ENCODE measurements around the gene SIGLEC8.
A peak's percentile ranks its signal among the peaks of the same experiment; 100 is the strongest.
"Not testable (repeated sequence)": the region's sequence is repeated elsewhere in the genome, so short reads cannot be mapped to it uniquely, and the experiment has no call there.

The SIGLEC8 gene

DNA sequence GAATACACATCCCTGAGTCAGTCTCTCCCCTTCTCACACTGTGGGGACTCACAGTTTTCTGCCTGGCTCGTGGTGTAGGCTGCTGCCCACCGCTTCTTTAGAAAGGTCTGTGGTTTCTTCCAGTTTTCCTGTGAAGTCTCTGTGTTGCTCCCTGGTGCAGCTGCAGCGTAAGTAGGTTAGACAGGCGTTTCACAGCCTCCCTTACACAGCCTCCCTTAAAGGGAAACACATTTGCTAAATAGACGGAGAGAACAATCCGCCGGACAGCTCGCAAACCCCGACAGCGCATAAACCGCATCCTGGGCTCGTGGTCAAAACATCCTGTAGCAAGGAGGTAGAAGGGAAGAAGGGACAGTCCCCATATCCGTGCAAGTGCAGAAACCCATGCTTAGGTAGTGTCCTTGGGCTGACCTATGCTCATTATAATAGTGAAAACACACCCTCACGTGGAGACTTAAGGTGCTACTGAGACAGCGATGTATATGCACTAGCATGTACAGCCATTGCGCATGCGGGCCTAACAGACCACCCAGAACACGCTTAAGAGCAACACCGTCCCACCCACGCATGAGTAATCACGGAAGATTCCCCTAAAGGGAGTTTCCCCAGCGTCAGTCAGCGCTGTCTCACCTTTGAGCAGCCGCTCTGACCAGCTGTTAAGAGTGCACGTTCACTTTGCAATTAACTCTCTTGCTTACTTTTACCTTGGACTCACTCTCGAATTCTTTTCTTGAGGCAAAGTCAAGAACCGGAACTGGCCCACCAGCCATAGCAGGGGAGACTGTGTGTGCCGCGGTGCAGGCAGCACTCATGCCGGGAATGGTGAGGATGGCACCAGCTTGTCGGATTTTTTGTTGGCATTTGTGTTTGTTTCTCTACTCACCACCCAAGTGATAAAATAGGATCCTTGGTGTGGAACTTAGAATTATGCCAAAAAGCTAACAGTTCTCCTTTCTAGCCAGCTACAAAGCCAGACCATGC lies 16.6 kb downstream of the SIGLEC8 start:
- DNase-seq = peak; percentile 73

DNA sequence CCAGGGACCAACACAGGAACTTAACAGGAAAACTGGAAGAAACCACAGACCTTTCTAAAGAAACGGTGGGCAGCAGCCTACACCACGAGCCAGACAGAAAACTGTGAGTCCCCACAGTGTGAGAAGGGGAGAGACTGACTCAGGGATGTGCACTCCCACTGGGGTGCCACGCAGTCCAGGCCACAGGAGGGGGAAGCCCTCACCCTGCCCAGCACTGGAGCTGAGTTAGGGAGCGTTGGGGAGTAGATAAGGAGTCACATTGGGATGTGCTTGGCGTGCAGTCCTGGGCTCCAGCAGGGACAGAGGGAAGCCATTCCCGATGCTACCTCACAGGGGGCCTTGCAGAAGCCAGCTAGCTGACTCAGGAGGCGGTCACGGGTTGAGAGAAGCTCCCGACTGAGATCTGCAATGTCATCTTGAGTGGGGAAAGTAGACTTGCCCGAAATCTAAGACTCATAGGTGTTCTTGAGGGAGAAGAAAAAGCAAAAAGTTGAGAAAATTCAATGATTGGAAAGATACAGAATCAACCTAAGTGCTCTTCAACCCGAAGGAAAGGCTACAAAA lies 17.3 kb downstream of the SIGLEC8 start:
- DNase-seq = peak; percentile 17

DNA sequence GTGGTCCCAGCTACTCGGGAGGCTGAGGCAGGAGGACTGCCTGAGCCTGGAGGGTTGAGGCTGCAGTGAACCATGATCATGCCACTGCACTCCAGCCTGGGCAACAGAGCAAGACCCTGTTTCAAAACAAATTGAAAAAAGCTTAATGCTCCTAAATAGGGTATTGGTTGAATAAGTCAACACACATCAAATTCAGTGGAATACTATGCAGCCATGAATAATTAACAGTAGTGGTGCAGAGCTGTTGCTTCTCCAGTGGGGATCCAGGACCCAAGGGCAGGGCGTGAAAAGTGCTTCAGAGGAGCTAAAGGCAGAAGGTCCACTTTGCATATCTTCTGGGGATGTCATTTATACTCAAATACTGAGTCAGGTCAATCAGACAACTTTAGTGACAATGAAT lies 18.2 kb downstream of the SIGLEC8 start:
- DNase-seq = no peak

DNA sequence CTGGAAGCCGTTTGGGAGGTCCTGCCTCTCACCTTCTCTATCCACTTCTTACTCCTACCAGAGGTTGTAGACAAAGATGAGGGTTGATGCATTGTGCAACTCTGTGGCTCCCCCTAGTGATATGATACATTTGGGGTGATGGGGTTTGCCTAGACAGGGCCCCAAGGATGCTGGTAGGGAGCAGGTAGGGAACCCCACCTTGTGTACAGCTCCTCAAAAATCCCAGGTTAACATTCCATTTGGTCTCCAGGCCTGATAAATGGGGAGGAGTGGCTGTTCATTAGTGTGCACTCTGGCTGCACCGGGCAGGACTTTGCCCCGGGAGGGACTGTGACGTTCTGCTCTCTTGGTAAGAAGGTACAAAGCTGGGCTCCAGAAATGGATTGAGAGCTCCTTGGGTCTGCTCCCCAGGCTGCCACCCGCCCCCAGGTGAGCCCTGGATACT lies 19.2 kb downstream of the SIGLEC8 start:
- no peak for DNase-seq

DNA sequence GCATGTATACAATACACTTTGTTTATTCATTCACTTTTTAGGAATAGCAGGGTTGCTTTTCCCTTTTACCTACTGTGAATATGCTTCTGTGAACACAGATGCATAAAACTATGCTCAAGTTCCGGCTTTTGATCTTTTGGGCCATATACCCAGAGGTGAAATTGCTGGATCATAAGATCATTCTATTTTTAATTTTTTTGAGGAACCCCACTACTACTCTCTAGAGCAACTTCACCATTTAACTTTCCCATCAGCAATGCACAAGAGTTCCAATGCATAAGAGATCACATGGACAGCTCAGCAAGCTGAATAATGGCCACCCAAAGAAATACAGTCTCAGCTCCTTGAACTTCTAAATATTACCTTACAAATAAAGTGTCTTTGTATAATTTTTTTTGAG lies 23.8 kb downstream of the SIGLEC8 start:
- no peak for DNase-seq

DNA sequence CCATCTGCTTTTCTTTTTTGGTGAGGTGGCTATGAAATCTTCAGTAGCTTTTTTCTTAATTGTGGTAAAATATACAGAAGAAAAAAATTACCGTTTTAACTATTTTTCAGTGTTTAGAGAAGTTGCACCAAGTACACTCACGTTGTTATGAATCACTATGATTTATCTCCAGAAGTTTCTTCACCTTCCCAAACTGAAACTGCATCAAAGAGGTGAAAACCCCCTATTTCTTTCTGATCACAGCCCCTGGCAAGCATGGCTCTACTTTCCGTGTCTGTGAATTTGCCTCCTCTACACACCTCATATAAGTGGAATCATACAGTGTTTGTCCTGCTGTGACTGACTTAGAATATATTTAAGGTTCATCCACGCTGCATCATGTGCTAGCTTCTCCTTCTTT lies 25.2 kb downstream of the SIGLEC8 start:
- no peak for DNase-seq

DNA sequence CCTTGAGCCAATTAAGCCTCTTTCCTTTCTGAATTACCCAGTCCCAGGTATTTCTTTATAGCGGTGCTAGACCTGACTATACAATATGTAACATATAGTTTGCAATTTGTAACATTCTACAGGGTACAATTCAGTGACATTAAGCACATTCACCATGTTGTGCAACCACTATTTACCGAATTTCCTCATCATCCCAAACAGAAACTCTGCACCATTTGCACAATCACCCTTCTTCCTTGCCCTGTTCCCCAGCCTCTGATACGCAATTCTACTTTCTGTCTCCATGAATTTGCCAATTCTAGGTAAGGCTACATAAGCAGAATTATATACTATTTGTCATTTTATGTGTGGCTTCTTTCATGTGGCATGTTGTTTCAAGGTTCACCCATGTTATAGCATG lies 27.1 kb downstream of the SIGLEC8 start:
- peak; percentile 23 for DNase-seq

DNA sequence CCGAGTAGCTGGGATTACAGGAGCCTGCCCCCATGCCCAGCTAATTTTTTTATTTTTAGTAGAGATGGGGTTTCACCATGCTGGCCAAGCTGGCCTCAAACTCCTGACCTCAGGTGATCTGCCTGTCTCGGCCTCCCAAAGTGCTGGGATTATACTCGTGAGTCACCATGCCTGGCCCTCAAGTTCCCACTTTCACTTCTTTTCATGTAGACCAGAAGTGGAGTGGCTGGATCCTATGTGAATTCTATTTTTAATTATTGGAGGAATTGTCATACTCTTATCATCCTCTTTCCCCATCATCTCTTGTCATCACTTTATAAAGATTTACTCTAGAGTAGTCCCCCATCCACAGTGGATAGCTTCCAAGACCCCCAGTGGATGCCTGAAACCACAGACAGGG lies 28.0 kb downstream of the SIGLEC8 start:
- no peak for DNase-seq

DNA sequence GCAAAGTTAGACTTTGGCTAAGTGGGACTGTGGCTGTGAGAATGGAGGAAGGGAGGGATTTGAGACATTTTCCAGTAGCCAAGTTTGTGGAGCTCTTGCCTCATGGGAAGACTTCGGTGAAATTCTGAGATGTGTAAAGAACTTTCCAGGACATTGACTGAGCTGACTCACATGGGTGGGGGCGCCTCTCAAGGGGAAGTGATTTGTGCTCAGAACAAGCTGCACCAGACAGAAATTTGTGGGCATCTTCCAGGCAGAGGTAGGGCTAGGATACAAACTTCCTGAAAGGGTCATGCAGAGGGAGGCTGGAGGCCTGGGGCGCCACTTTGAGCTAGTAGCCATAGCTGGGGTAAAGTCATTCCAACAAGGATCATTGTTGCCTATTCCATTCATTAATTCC lies 31.1 kb downstream of the SIGLEC8 start:
- no peak for DNase-seq

DNA sequence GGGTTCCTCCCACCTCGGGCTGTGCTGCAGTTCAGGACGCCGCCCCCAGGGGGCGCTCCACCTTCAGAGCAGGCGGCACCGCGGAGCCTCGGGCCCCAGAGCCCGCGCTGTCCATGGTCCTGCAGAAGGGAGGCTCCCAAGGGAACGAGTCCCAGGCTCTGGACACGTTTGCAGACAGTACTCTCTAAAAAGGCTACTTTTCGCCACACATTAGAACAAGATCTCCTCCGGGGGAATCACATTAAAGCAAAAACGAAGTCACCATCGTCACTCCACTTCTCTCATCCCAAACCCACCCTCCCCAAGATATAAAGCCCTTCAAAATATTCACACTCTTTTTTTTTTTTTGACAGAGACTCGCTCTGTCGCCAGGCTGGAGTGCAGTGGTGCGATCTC lies 36.2 kb downstream of the SIGLEC8 start:
- no peak for DNase-seq

DNA sequence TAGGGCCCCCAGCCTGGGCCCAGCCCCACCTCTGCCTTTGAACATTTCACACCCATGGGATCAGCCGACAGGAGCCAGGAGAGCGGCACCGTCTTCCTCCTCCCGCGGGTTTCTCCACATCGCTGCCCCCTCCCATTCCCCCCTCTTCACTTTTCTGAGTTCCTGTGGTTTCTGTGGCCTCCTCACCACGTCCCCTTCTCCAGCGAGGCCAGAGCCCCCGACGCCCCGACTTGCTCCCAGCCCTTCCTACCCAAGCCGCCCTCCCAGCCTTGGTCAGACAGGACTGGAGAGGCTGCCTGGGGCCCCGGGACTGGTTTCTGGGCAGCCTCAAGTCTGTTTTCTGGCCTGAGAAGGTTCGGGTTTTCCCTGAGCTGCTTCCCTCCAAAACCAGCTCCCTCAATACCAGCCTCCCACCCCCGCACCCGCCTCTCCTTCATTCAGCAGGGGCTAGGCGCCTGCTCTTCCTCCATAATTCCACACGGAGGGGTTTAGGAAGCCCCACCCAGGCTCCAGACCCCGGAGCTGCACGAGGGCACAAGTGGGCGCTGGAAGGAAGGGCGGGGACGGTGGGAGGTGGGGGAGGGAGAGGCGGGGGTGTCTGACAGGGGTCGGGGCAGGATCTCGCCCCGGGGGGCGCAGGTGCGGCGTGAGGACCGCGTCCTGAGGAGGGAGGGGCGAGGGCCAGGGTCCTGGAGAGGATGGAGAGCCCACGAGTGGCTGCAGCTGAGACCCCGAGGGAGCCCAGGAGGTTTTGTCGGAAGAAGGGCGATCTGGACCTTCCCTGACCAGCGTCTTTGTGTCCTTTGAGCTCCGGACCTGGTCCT lies 36.8 kb downstream of the SIGLEC8 start:
- DNase-seq = no peak

DNA sequence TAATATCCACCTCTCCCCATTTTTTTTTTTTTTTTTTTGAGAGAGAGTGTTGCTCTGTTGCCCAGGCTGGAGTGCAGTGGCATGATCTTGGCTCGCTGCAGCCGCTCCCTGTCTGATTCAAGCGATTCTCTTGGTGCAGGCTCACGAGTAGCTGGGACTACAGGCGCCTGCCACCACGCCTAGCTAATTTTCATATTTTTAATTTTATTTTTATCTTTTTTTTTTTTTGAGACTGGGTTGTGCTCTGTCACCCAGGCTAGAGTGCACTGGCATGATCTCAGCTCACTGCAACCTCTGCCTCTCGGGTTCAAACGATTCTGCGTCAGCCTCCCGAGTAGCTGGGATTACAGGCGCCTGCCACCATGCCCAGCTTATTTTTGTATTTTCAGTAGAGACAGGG lies 37.7 kb downstream of the SIGLEC8 start:
- not testable (repeated sequence) for DNase-seq

DNA sequence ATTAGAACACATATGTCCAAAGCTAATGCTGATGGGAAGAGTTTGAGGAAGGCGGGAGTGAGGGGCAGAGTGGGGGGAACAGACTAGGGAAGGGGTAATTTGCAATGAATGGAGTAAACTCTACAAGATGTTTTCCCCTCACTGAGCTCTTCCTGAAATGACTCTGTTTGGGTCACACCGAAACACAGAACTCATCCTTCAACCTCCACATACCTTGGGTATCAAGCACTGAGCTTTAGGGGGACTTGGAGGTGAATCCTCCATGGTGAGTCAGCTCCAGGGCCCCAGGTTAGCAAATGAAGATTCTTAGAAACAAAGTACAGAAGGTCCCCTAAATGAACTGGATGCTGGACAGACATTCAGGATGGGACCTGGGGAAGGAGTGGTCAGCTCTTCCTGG lies 39.5 kb downstream of the SIGLEC8 start:
- DNase-seq = no peak

DNA sequence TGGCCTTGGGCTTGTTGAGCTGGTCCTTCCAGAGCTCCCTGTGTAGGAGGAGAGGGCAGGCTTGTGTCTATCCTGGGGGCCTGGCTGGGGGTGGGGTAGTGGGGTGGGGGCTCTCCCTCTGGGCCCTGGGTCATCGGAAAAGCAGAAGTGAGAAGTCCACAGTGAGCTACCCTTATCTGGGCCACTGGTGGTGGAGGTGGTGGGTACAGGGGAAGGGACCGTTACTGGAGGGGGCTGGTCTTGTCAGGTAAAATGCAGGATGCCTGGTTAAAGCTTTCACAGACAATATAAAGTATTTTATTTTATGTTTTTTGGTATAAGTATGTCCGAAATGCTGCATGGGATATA lies 40.5 kb downstream of the SIGLEC8 start:
- DNase-seq = no peak

DNA sequence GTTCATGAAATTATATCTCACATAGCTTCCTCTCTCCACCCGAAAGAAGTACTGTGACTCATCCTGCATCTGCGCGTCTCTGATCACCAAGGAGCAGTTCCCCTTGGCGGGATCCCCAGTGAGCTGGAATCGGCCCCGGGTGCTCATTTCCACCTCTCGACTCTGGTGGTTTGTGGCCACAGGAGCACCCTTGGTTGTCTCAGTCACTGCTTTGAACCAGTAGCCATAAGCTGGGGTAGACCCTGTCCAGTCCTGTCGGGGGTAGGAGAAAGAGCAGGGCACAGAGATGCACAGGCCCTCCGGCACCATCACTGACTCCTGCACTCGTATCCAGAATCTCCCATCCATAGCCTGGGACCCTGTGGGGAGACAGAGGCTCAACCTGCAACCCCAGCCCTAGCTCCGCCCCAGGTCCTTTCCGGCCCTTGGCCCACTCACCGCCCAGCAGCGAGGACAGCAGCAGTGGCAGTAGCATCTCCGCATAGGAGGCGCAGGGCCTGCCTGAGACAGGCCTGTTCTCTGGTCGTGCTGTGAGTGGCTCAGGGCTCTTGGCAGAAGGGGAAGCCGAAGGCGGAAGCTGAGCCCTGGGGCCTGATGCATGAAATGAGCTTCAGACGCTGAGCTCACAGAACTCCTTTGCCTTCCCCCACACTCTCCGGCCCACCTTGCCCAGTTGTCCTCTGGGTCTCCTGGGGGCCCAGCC lies 41.0 kb downstream of the SIGLEC8 start, which contains the start of gene SIGLEC10:
TSS of gene SIGLEC10 (minus strand) at position 536 of the 703 bp plus-strand sequence. CDS start at position 475, 61 bp downstream.
- peak; percentile 76 for DNase-seq

DNA sequence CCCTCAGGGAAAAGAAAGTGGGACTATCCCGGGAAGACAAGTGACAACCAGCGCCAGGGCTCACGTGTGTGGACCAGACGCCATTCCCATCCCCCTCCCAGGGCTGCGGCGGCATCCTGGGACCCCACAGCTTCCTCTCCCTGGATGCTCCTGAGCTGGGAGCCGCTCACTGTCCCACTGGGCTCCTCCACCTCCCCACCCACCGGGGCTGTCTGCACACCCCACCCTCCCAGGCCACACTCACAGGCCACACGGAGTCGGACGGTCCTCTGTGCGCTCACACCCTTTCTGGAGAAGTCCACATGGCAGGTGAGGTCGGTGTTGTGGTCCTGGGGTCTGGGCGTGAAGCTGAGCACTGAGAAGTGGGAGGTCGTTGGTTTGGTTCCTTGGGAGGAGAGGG lies 41.8 kb downstream of the SIGLEC8 start:
- not testable (repeated sequence) for DNase-seq

DNA sequence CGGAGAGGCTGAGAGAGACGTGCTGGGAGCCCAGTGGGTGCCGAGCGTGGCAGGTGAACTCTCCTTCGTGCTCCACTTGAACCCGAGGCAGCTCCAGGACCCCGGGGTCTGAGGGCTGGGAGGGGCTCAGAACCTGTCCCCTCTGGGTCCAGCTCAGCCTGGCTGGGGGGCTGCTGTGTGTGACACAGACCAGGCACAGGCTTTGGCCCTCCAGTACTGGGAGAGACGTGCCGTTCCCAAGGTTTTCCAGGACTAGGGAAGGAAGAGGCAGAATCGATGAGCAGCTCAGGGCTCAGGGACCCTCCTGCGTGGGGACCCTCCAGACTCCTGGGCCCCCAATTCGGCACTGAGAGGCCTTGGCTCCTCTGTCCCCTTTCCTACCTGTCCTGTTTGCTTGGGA lies 43.1 kb downstream of the SIGLEC8 start:
- DNase-seq = no peak

DNA sequence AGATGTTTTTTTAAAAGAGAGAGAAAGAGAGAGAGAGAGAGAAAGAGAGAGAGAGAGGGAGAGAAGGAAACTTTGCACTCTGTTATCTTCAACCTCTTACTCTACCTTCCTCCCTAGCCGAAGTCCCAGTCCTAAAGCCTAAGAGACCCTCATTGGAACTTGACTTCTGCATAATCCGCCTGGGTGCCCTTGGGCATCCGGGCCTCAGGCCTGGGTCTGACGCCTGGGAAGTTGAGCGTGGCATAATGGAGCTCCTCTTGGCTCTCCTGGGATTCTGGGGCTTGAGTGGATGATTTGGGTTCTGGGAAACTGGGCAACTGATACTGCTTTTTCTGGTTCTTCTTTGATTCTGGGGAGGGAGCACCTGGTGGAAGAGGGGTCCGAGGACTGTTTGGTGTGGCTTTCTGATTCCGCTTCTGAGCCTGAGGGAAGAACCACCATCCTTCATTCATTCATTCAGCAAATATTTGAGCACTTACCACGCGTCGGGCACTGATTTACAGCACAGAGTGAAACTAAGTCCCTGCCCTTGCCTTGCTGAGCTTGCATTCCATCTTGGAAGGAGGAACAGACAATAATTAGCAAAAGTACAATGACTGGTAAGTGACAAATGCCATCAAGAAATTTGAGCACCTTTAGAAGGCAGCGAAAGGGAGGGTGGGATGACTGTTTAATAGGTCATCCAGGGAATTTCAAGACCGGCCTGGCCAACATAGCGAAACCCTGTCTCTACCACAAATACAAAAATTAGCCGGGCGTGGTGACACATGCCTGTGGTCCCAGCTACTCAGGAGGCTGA lies 47.1 kb downstream of the SIGLEC8 start:
- no peak for DNase-seq

DNA sequence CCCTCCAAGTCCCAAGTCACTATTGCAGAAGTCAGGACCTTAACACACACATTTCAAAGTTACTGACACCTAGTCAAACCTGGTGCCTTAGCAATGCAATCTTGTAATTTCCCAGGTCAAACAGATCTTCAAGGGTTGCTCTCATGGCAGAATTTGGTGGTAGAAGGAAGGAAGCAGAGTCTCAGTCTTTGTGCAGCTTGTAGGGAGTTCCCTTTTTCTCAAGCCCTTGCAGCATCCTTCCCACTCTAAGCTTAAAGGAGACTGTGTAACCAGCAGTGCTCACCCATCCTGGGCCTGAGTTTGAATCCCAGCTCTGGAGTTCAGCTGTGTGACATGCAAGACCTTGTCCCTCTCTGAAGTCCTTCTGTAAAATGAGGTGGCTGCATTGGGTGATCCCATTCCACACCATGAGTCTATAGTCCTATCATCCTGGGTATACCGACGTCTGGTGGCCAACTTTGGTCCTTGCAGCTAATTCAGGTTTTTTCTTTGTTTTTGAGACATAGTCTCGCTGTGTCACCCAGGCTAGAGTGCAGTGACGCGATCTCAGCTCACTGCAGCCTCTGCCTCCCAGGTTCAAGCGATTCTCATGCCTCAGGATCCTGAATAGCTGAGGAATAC lies 50.6 kb downstream of the SIGLEC8 start:
- peak; percentile 77 for DNase-seq

DNA sequence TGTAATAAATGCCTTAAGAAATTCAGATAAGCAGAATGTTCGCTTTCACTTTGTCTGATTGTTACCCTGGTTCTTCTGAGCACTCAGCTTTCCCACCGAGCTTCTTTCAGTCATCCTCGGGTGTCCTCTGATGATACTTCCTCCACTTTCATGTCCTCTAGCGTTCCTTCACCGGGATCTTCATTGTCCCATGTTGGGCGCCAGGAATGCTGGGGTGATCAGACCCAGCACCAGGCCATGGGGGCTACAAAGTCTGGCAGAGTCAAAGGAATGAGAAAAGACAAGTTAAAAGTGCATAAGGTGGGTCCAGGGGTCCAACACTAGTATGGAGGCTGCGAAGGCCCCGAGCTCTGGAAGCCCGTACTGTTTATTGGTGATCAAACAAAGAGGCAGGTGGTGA lies 56.1 kb downstream of the SIGLEC8 start:
- no peak for DNase-seq
